Measurements from ENCODE around the gene GPR55. TPM values are rescaled to one million over a fixed set of nuclear protein-coding genes. Genes with fewer than 3 reads are reported as not detected.

GPR55 gene
- total RNA-seq, 1 donor from 2014 or later: not detected

- no peak for TF ChIP-seq CTCF (conservative IDR thresholded peaks at IDR 0.05)
- H3K4me1 Mint-ChIP-seq (ENCODE audit: unreplicated experiment): peaks cover 3% of the 10 kb centered on the region
- no peaks in the 10 kb centered on the region for H3K36me3 Mint-ChIP-seq
- H3K27me3 Mint-ChIP-seq: peaks cover 26% of the 10 kb centered on the region
- no peak for DNase-seq (ENCODE audit: extremely low spot score, unreplicated experiment)
- no peak overlapping the region for H3K4me3 Mint-ChIP-seq
- no peak overlapping the region for H3K27ac Mint-ChIP-seq
- H3K9me3 Mint-ChIP-seq: no peaks in the 10 kb centered on the region
These were observed 27.3 kb upstream of the GPR55 start for GRCh38 chr2:230952226-230952956.

- Mint-ChIP-seq H3K9me3 (no peaks in the 10 kb centered on the region), H3K27me3 (peaks cover 16% of the 10 kb centered on the region), H3K4me1 (ENCODE audit: unreplicated experiment) (no peaks in the 10 kb centered on the region), H3K36me3 (no peaks in the 10 kb centered on the region), H3K27ac (no peak overlapping the region), H3K4me3 (no peak overlapping the region)
- DNase-seq (ENCODE audit: extremely low spot score, unreplicated experiment): no peak
- no peak for TF ChIP-seq CTCF (conservative IDR thresholded peaks at IDR 0.05)
These were observed 26.4 kb upstream of the GPR55 start for GRCh38 chr2:230951396-230951795.

- Mint-ChIP-seq H3K9me3 (no peaks in the 10 kb centered on the region), H3K27ac (no peak overlapping the region), H3K36me3 (no peaks in the 10 kb centered on the region), H3K4me3 (no peak overlapping the region), H3K4me1 (ENCODE audit: unreplicated experiment) (no peaks in the 10 kb centered on the region), H3K27me3 (peaks cover 15% of the 10 kb centered on the region)
- no peak for TF ChIP-seq CTCF (conservative IDR thresholded peaks at IDR 0.05)
- DNase-seq (ENCODE audit: extremely low spot score, unreplicated experiment): no peak
These were observed 25.9 kb upstream of the GPR55 start for GRCh38 chr2:230950874-230951339.

GRCh38 chr2:230949966-230950873 lies 25.2 kb upstream of the GPR55 start:
- Mint-ChIP-seq H3K9me3 (no peaks in the 10 kb centered on the region), H3K27me3 (peaks cover 12% of the 10 kb centered on the region), H3K36me3 (no peaks in the 10 kb centered on the region), H3K4me1 (ENCODE audit: unreplicated experiment) (no peaks in the 10 kb centered on the region), H3K4me3 (no peak overlapping the region), H3K27ac (no peak overlapping the region)
- no peak for TF ChIP-seq CTCF (conservative IDR thresholded peaks at IDR 0.05)
- DNase-seq (ENCODE audit: extremely low spot score, unreplicated experiment): no peak

- no peak overlapping the region for H3K4me3 Mint-ChIP-seq
- H3K27me3 Mint-ChIP-seq: no peaks in the 10 kb centered on the region
- no peak for DNase-seq (ENCODE audit: extremely low spot score, unreplicated experiment)
- no peaks in the 10 kb centered on the region for H3K9me3 Mint-ChIP-seq
- no peak for TF ChIP-seq CTCF (conservative IDR thresholded peaks at IDR 0.05)
- no peak overlapping the region for H3K27ac Mint-ChIP-seq
- no peaks in the 10 kb centered on the region for H3K4me1 Mint-ChIP-seq (ENCODE audit: unreplicated experiment)
- no peaks in the 10 kb centered on the region for H3K36me3 Mint-ChIP-seq
These were observed 22.9 kb upstream of the GPR55 start for GRCh38 chr2:230947908-230948365.

Measured in type B pancreatic cell (in vitro differentiated cells).